GM23338 (cell line): ENCODE results near the gene TMEM178B. TPM values are rescaled to one million over a fixed set of nuclear protein-coding genes. Genes with fewer than 3 reads are reported as not detected.

Source experiments
- ATAC-seq: fragments of 200-7000 bp; cut with Tn5 transposase; 3 replicates; pipeline ENCODE4 v1.9.1; 2020
- DNase-seq: peaks from one replicate; pipeline ENCODE4 v3.0.0-alpha.2; 2015; ENCODE audit warnings: low spot score
- H2AFZ ChIP-seq: fragments of 200-600 bp; sonication (generic); 2 replicates; pipeline ENCODE4 v1.8.0; 2016; ENCODE audit warnings: antibody characterized with exemption, mild to moderate bottlenecking, moderate library complexity
- H3F3A ChIP-seq: fragments of 200-600 bp; sonication (generic); replicated peaks from 2 replicates; pipeline ENCODE4 v1.8.0; 2017; ENCODE audit warnings: antibody characterized with exemption, mixed run types, low read depth
- H3K27ac ChIP-seq: fragments of 200-600 bp; sonication (generic); 2 replicates; pipeline ENCODE4 v1.6.1; 2016; ENCODE audit warnings: low read depth
- H3K27me3 ChIP-seq: fragments of 200-600 bp; sonication (generic); 2 replicates; pipeline ENCODE4 v1.8.0; 2016; ENCODE audit warnings: mild to moderate bottlenecking, mixed run types, moderate library complexity; ENCODE audit not compliant: insufficient read depth
- H3K36me3 ChIP-seq: fragments of 200-600 bp; sonication (generic); 2 replicates; pipeline ENCODE4 v1.8.0; 2016; ENCODE audit warnings: mild to moderate bottlenecking; ENCODE audit not compliant: insufficient read depth
- H3K4me1 ChIP-seq: fragments of 200-600 bp; sonication (generic); 2 replicates; pipeline ENCODE4 v1.8.0; 2016; ENCODE audit warnings: mild to moderate bottlenecking, moderate library complexity; ENCODE audit not compliant: insufficient read depth
- H3K4me2 ChIP-seq: fragments of 200-600 bp; sonication (generic); 2 replicates; pipeline ENCODE4 v1.7.1; 2017; ENCODE audit warnings: mixed run types
- H3K4me3 ChIP-seq: fragments of 200-600 bp; sonication (generic); 2 replicates; pipeline ENCODE4 v1.6.1; 2016; ENCODE audit warnings: mixed run types
- H3K79me2 ChIP-seq: fragments of 200-600 bp; sonication (generic); replicated peaks from 2 replicates; pipeline ENCODE4 v1.8.0; 2017; ENCODE audit warnings: mild to moderate bottlenecking; ENCODE audit not compliant: insufficient read depth
- H3K9me2 ChIP-seq: fragments of 200-600 bp; sonication (generic); 2 replicates; pipeline ENCODE4 v1.8.0; 2017; ENCODE audit not compliant: insufficient read depth
- H4K20me1 ChIP-seq: fragments of 200-600 bp; sonication (generic); replicated peaks from 2 replicates; pipeline ENCODE4 v1.8.0; 2017; ENCODE audit warnings: mild to moderate bottlenecking; ENCODE audit not compliant: insufficient read depth
- H3K27ac Mint-ChIP-seq: 2 replicates; pipeline ENCODE4 v1.8.0; 2020; ENCODE audit warnings: inconsistent platforms, mild to moderate bottlenecking, moderate library complexity, mixed read lengths
- H3K27me3 Mint-ChIP-seq: 3 replicates; pipeline ENCODE4 v1.8.0; 2022; ENCODE audit warnings: low read depth, mild to moderate bottlenecking, moderate library complexity, mixed read lengths, inconsistent platforms; ENCODE audit not compliant: insufficient read depth, poor library complexity
- H3K36me3 Mint-ChIP-seq: 3 replicates; pipeline ENCODE4 v1.8.0; 2021; ENCODE audit warnings: low read depth, mild to moderate bottlenecking, inconsistent platforms, moderate library complexity, mixed read lengths
- H3K4me1 Mint-ChIP-seq: 3 replicates; pipeline ENCODE4 v1.8.0; 2020; ENCODE audit warnings: mild to moderate bottlenecking, inconsistent platforms, mixed read lengths
- H3K4me3 Mint-ChIP-seq: 3 replicates; pipeline ENCODE4 v1.8.0; 2021; ENCODE audit warnings: moderate library complexity, mild to moderate bottlenecking, inconsistent platforms, mixed read lengths
- H3K9me3 Mint-ChIP-seq: 3 replicates; pipeline ENCODE4 v1.8.0; 2020; ENCODE audit warnings: moderate library complexity, mild to moderate bottlenecking, inconsistent platforms, mixed read lengths
- CREB1 ChIP-seq: fragments of 250-450 bp; sonication (Bioruptor Pico); IDR thresholded peaks from 2 replicates; pipeline ENCODE4 v1.5.0; 2020; ENCODE audit warnings: low read depth, mild to moderate bottlenecking, moderate library complexity
- CTCF ChIP-seq, 2 experiments: fragments of 200-600 bp in 1 of 2; sonication (generic) in 1 of 2; conservative IDR thresholded peaks; 2 replicates each; pipeline versions ENCODE4 v1.5.1 to v1.6.1; 2016 to 2017; ENCODE audit warnings: antibody characterized with exemption in 2 of 2, low read depth in 2 of 2, mild to moderate bottlenecking in 2 of 2, moderate library complexity in 1 of 2
- ETS1 ChIP-seq: IDR thresholded peaks from 2 replicates; pipeline ENCODE4 v1.6.1; 2016; ENCODE audit warnings: antibody characterized with exemption
- EZH2 ChIP-seq: fragments of 200-600 bp; sonication (generic); IDR thresholded peaks from one replicate; pipeline ENCODE4 v1.8.0; 2017; ENCODE audit warnings: antibody characterized with exemption, mild to moderate bottlenecking, low read depth; ENCODE audit not compliant: unreplicated experiment
- EZH2phosphoT487 ChIP-seq: fragments of 200-600 bp; sonication (generic); IDR thresholded peaks from one replicate; pipeline ENCODE4 v1.8.1; 2018; ENCODE audit warnings: antibody characterized with exemption; ENCODE audit not compliant: unreplicated experiment
- JUNB ChIP-seq: IDR thresholded peaks from one replicate; pipeline ENCODE4 v1.6.1; 2016; ENCODE audit warnings: antibody characterized with exemption; ENCODE audit not compliant: unreplicated experiment
- NANOG ChIP-seq: IDR thresholded peaks from 2 replicates; pipeline ENCODE4 v1.6.1; 2016; ENCODE audit warnings: antibody characterized with exemption, borderline replicate concordance
- POLR2AphosphoS5 ChIP-seq: IDR thresholded peaks from 2 replicates; pipeline ENCODE4 v1.6.1; 2016; ENCODE audit warnings: antibody characterized with exemption, low read depth
- REST ChIP-seq: IDR thresholded peaks from one replicate; pipeline ENCODE4 v1.6.1; 2018; ENCODE audit warnings: antibody characterized with exemption; ENCODE audit not compliant: unreplicated experiment
- STAT1 ChIP-seq: IDR thresholded peaks from one replicate; pipeline ENCODE4 v1.6.1; 2016; ENCODE audit warnings: antibody characterized with exemption; ENCODE audit not compliant: unreplicated experiment
- ZNF114 ChIP-seq: fragments of 250-450 bp; sonication (Bioruptor Pico); IDR thresholded peaks from 2 replicates; pipeline ENCODE4 v1.5.0; 2020; ENCODE audit warnings: mild to moderate bottlenecking, moderate library complexity
- ZNF331 ChIP-seq: fragments of 250-450 bp; sonication (Bioruptor Pico); IDR thresholded peaks from 2 replicates; pipeline ENCODE4 v1.5.0; 2020; ENCODE audit warnings: low read depth, mild to moderate bottlenecking, moderate library complexity
- polyA plus RNA-seq: library from polyadenylated mRNA; unstranded; fragments of >200 nt; fragmentation: Nextera tagmentation; extraction: Ambion mirVana; gene quantifications from 2 replicates; pipeline ENCODE4 v1.2.1, GENCODE V29; 2016
- total RNA-seq: library from RNA; depleted of rRNA; stranded (reverse); fragments of >200 nt; shearing (Covaris generic); gene quantifications from 2 replicates; pipeline ENCODE4 v1.2.3, GENCODE V29; 2014
- TF ChIP-seq, protein P1 (sequence below): fragments of 250-450 bp; sonication (Bioruptor Pico); IDR thresholded peaks from 2 replicates; pipeline ENCODE4 v1.5.0; 2020; ENCODE audit warnings: mild to moderate bottlenecking, moderate library complexity

TMEM178B gene
- total and polyA plus RNA-seq, 2 experiments from 2014 or later, result 4.9 to 15.6 TPM

DNA sequence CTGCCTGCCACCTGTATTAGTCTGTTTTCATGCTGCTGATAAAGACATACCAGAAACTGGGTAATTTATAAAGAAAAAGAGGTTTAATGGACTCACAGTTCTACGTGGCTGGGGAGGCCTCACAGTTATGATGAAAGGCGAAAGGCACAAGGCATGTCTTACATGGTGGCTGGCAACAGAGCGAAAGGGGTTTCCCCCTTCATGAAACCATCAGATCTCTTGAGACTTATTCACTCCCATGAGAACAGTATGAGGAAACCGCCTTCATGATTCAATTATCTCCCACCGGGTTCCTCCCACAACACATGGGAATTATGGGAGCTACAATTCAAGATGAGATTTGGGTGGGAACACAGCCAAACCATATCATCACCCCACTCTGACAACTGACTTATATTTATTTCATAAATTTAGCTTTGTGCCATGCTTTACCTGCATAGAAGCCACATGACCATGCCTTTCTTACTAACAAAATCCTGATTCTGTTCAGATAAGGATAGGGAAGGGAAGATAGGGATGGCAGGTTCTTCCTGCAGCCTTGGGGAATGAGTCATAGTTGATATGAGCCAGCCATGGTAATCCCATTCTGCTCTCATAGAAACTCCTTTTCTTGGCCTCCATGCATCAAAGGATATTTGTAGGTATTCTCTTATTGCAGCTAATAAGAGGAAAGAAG is 286.0 kb downstream of the TMEM178B start:
- H4K20me1 ChIP-seq, result no peaks in the 10 kb centered on the region
- no peaks in the 10 kb centered on the region for H3F3A ChIP-seq
- ATAC-seq (no peak), DNase-seq (no peak)
- H3K27me3 Mint-ChIP-seq, result peaks cover 2% of the 10 kb centered on the region
- no peak overlapping the region for H2AFZ ChIP-seq
- TF ChIP-seq JUNB (no peak), NANOG (no peak), CREB1 (no peak), ZNF331 (CRISPR knock-in tag) (no peak), STAT1 (no peak), POLR2AphosphoS5 (no peak), CTCF (conservative IDR thresholded peaks at IDR 0.05; ENCODE audit: low read depth in 2 of 2) (no peak), EZH2phosphoT487 (no peak), EZH2 (no peak), ETS1 (no peak), ZNF114 (CRISPR knock-in tag) (no peak), REST (no peak)
- TF ChIP-seq, protein P1, sequence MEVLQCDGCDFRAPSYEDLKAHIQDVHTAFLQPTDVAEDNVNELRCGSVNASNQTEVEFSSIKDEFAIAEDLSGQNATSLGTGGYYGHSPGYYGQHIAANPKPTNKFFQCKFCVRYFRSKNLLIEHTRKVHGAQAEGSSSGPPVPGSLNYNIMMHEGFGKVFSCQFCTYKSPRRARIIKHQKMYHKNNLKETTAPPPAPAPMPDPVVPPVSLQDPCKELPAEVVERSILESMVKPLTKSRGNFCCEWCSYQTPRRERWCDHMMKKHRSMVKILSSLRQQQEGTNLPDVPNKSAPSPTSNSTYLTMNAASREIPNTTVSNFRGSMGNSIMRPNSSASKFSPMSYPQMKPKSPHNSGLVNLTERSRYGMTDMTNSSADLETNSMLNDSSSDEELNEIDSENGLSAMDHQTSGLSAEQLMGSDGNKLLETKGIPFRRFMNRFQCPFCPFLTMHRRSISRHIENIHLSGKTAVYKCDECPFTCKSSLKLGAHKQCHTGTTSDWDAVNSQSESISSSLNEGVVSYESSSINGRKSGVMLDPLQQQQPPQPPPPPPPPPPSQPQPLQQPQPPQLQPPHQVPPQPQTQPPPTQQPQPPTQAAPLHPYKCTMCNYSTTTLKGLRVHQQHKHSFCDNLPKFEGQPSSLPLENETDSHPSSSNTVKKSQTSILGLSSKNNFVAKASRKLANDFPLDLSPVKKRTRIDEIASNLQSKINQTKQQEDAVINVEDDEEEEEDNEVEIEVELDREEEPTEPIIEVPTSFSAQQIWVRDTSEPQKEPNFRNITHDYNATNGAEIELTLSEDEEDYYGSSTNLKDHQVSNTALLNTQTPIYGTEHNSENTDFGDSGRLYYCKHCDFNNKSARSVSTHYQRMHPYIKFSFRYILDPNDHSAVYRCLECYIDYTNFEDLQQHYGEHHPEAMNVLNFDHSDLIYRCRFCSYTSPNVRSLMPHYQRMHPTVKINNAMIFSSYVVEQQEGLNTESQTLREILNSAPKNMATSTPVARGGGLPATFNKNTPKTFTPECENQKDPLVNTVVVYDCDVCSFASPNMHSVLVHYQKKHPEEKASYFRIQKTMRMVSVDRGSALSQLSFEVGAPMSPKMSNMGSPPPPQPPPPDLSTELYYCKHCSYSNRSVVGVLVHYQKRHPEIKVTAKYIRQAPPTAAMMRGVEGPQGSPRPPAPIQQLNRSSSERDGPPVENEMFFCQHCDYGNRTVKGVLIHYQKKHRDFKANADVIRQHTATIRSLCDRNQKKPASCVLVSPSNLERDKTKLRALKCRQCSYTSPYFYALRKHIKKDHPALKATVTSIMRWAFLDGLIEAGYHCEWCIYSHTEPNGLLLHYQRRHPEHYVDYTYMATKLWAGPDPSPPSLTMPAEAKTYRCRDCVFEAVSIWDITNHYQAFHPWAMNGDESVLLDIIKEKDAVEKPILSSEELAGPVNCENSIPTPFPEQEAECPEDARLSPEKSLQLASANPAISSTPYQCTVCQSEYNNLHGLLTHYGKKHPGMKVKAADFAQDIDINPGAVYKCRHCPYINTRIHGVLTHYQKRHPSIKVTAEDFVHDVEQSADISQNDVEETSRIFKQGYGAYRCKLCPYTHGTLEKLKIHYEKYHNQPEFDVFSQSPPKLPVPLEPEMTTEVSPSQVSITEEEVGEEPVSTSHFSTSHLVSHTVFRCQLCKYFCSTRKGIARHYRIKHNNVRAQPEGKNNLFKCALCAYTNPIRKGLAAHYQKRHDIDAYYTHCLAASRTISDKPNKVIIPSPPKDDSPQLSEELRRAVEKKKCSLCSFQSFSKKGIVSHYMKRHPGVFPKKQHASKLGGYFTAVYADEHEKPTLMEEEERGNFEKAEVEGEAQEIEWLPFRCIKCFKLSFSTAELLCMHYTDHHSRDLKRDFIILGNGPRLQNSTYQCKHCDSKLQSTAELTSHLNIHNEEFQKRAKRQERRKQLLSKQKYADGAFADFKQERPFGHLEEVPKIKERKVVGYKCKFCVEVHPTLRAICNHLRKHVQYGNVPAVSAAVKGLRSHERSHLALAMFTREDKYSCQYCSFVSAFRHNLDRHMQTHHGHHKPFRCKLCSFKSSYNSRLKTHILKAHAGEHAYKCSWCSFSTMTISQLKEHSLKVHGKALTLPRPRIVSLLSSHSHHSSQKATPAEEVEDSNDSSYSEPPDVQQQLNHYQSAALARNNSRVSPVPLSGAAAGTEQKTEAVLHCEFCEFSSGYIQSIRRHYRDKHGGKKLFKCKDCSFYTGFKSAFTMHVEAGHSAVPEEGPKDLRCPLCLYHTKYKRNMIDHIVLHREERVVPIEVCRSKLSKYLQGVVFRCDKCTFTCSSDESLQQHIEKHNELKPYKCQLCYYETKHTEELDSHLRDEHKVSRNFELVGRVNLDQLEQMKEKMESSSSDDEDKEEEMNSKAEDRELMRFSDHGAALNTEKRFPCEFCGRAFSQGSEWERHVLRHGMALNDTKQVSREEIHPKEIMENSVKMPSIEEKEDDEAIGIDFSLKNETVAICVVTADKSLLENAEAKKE (CRISPR knock-in tag), result no peak
- no peaks in the 10 kb centered on the region for H3K9me3 Mint-ChIP-seq
- no peak overlapping the region for H3K27ac ChIP-seq
- H3K4me3 Mint-ChIP-seq, result no peak overlapping the region
- no peaks in the 10 kb centered on the region for H3K9me2 ChIP-seq
- H3K4me1 Mint-ChIP-seq, result peaks cover 24% of the 10 kb centered on the region
- H3K79me2 ChIP-seq, result 0 out of 2 replicates have a peak, but pooled peaks cover 8% of the 10 kb centered on the region
- H3K4me3 ChIP-seq, result no peak overlapping the region
- H3K36me3 Mint-ChIP-seq, result no peaks in the 10 kb centered on the region
- no peak overlapping the region for H3K27ac Mint-ChIP-seq
- peaks cover 20% of the 10 kb centered on the region; the same call in 1 of the 2 replicates for H3K4me1 ChIP-seq
- no peaks in the 10 kb centered on the region for H3K27me3 ChIP-seq
- no peaks in the 10 kb centered on the region; the same call in 1 of the 2 replicates for H3K36me3 ChIP-seq
- H3K4me2 ChIP-seq, result no peak overlapping the region
